HG02970 (cell line): ENCODE data around the gene ERN1.
"Not testable (repeated sequence)": the region's sequence is repeated elsewhere in the genome, so short reads cannot be mapped to it uniquely, and the experiment has no call there.

Experiments used
- ATAC-seq: cut with Tn5 transposase; IDR thresholded peaks from one replicate; pipeline ENCODE4 v1.9.1; 2021; ENCODE audit warnings: mild to moderate bottlenecking, moderate library complexity, moderate number of reproducible peaks; ENCODE audit not compliant: unreplicated experiment, low FRiP score

ERN1 gene

GRCh38 chr17:64145751-64146417 lies 15.9 kb upstream of the ERN1 start:
- peak; percentile 88 for ATAC-seq

DNA sequence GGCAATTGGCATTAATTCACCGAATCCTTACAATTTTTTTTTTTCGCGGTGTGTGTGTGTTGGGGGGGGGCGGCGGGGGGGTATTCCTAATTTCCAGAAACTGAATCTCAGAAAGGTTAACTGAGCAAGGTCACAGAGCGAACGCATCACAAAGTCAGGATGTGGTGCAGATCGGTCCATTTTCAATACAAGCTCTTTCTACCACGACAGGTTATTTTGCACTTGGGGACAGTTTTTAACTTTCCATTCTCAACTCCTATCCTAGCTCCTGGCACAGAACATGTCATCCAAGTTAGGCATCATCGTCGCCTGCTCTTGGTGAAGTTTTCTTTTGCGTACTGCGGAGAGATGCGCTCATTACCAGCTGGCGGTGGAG lies 15.4 kb upstream of the ERN1 start:
- peak; percentile 2 for ATAC-seq

DNA sequence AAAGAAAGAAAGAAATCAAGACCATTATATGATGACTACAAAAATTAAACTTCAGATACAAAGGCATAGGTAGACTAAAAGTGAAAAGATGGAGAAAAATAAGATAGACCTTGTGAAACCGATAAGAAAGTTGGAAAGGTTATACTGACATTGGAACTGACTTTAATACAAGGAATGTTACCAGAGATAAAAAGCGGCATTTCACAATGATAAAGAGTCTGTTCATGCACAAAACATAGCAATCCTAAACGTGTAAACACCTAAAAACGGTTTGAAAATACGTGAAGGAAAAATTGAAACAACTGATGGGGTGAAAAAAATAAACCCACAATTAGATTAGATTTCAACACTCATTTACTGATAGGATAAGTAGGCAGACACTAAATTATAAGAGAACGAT lies 9.6 kb upstream of the ERN1 start:
- no peak for ATAC-seq

DNA sequence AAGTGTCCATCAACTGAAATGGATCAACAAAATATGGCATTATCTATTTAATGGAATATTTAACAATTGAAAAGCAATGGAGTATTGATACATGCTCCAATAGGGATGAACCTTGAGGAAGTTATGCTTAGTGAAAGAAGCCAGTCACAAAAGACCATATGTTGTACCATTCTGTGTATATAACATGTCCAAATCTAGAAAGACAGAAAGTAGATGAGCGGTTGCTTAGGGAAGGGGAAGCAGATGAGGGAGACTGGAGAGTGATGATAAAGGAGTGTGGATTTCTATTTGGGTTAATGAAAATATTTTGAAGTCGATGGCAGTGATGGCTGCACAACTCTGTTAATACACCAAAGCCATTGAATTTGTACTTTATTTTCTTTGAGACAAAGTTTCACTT lies 8.5 kb upstream of the ERN1 start:
- ATAC-seq: no peak

DNA sequence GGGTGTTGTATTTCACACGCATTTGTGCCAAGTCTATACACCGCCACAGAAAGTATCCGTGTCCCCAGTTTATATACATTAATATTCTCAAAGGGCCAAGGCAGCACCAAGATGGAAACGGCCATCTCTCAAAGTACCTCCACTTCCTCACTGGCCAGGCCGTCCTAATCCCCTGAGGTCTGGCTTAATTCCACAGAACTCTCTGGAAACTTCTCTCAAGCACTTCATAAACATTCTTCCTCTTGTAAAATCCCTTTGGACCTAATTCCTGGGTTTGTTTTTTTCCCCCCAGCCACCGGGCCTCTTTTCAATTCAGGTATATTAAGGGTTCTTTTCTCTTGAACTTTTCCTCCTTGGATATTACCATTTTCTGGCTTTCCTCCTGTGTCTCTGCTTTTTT lies 5.1 kb upstream of the ERN1 start:
- ATAC-seq: no peak

DNA sequence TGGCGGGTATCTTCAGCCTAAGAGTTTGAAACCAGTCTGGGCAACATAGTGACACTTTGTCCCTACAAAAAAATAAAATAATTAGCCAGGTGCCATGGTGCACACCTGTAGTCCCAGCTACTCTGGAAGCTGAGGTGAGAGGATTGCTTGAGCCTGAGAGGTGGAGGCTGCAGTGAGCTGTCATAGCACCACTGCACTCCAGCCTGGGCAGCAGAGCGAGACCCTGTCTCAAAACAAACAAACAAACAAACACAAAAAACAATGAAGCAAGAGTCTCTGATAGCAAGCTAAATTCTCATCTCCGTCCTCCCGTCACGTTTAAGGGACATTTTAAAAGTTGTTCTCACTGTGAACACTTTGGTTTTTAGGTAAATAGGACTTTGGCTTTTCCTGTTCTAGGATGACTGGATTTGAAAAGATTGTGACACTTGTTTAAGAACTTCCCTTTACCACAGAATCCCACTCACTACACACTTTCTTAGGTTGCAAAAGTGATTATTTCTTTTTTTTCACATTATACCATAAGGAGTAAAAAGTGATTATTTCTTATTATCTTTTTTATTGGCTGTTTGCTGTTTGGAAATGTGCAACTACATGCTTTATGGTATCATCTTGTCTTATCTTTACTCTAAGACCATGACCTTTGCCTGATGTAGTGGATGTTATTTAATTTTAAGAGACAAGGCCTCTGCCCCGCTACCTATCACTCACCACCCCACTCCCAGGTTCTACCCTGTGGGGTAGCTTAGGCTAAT lies 4.4 kb upstream of the ERN1 start:
- no peak for ATAC-seq

GRCh38 chr17:64133546-64134215 lies 3.7 kb upstream of the ERN1 start:
- no peak for ATAC-seq

GRCh38 chr17:64131606-64132270 lies 1.8 kb upstream of the ERN1 start:
- no peak for ATAC-seq

GRCh38 chr17:64130559-64131001 lies 636 bp upstream of the ERN1 start:
- no peak for ATAC-seq

GRCh38 chr17:64129515-64129764 lies 504 bp downstream of the ERN1 start:
- ATAC-seq: peak; percentile 18

DNA sequence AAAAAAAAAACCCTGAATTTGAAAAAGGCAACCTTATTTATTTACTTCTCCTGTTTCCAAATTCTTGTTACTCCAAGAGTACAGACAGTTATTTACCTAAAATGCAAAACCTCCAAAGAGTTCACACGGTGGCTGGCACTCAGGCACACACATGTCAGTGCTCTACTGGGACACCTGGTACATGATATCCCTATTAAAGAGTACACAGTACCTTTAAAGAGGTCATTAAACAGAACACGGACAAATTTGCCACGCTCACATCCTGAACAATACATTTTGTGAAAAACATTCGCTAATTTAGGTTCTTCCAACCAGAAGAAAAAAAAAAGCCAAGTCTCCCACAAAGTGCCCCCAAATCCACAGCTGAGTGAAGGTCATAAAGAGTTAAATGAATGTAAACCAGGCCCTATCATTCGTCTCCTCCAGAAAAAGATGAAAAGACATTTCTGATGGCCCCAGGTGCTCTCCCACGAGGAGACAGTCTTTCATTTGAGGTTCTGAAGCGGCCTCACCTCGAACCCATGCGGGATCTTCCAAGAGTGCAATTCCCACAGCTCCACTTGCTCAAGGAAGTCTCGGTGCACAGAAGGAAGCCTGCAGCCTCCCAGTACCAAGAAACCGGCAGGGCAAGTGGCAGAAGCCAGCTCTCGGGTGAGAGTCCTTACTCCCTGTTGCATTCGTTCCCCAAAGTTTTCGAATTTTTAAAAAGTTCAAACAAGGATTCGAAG lies 993 bp downstream of the ERN1 start:
- ATAC-seq: no peak

DNA sequence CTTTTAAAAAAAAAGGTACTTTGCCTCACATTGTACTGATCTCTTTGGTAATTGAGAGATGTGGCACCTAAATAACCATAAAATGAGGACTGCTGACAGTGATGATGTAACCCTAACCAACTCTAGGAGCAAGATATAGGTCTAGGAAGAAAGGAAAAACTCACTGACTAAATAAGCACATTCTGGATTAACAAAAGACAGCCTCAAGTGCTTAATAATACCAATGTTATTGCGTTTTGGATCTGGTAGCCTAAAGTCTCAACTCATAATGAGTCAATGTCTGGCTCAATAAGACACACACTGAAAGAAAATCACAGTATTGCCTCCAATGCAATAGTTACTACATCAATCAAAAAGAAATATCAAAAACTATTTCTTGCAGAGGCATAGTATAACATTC lies 3.0 kb downstream of the ERN1 start:
- no peak for ATAC-seq

- ATAC-seq: no peak
Observed at GRCh38 chr17:64125937-64126336, 4.0 kb downstream of the ERN1 start.

GRCh38 chr17:64124609-64125008 lies 5.3 kb downstream of the ERN1 start:
- no peak for ATAC-seq

GRCh38 chr17:64123114-64123513 lies 6.8 kb downstream of the ERN1 start:
- no peak for ATAC-seq

- not testable (repeated sequence) for ATAC-seq
Observed at GRCh38 chr17:64120972-64121786, 8.8 kb downstream of the ERN1 start.

- ATAC-seq: no peak
Observed at GRCh38 chr17:64120159-64120810, 9.7 kb downstream of the ERN1 start.

DNA sequence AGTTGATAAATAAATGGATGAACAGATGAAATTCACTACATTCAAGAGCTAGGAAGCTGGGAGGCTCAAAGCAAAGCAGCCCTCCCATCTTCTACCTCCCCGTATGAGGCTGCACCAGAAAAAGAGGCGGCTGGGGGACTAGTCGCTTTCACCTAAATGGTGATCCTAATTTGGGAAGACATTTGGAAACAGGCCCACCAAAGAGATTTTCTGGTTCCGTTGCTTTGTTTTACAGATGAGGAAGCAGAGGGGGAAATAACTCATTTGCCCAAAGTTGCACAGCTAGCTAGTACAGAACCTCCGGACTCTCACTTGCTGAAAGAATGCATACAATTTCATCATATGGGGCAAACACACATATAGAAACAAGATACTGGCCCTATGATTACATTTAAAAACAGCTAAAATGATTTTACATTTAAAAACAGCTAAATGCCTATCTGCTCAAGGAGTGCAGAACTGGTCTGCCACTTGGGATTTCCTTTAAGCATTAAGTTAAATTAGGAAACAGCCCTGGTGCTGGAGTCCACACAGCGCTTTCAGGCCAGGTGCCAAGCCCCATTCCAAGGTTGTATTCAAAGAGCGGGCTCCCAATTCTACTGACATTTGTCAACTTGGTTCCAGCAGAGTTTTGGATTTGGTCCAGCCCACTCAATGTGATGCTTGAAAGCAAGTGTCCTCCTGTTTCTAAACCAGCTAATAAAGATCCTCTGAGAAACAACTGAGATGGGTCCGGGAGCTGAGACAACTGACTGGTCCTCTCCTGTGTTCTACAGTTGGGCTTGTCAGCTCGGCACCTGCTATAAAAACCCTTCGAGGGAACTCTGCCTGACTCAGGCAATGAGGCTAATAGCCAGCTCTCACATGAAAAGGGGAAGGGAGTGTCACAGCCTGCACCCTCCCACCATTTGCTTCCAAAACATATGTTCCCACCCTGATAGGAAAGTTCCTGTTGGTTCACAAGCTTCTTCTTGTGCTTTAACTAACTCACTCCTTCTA lies 11.7 kb downstream of the ERN1 start:
- no peak for ATAC-seq
